Pulmonary artery endothelial cell (primary cell): ENCODE results near the gene EDAR. TPM values are rescaled to one million over a fixed set of nuclear protein-coding genes. Genes with fewer than 3 reads are reported as not detected.

Experiments used
- DNase-seq: peaks from one replicate; pipeline ENCODE4 v3.0.0-alpha.2; 2011; ENCODE audit warnings: low read depth, low spot score
- total RNA-seq: library from RNA; depleted of rRNA; stranded (reverse); fragments of >200 nt; gene quantifications from 2 replicates; pipeline ENCODE4 v1.2.3, GENCODE V29; 2014

EDAR gene
- total RNA-seq, 1 donor from 2014 or later: not detected

DNA sequence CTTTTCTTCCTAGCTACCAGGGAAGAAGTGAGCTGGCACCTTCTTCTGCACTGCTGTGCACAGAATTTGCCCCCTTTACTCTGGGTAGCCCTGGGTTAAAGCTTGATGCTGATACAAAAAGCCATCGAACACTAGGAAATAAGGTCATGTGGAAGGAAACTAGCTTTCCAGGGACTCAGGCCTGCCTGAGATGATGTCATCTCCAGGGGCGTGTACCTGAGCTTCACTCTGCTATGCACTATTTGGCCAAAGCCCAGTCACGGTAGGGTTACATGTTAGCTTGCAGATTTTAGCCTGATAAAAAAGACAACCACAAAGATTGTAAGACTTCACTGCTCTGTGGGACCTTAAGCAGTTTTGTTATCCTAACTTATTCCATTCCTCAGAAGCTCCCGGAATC is 20.4 kb downstream of the EDAR start:
- no peak for DNase-seq

DNA sequence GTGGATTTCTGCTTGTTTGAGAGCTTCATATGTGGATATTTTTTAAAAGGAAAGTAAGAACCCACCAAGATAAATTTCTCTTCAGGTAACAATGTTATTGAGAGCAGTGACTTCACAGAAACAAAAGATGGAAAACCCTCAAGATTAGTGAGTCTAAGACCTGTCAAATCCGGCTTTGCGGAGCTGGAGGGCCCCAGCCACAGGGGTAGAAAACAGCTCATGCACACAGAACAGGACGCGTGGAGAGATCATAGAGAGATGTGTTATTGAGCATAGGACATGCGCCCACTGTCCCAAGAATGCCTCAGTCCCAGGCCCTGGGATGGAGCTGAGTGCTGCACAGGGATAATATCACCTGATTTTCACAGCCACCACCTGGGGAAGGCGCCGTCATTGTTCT is 21.3 kb downstream of the EDAR start:
- DNase-seq: no peak

DNA sequence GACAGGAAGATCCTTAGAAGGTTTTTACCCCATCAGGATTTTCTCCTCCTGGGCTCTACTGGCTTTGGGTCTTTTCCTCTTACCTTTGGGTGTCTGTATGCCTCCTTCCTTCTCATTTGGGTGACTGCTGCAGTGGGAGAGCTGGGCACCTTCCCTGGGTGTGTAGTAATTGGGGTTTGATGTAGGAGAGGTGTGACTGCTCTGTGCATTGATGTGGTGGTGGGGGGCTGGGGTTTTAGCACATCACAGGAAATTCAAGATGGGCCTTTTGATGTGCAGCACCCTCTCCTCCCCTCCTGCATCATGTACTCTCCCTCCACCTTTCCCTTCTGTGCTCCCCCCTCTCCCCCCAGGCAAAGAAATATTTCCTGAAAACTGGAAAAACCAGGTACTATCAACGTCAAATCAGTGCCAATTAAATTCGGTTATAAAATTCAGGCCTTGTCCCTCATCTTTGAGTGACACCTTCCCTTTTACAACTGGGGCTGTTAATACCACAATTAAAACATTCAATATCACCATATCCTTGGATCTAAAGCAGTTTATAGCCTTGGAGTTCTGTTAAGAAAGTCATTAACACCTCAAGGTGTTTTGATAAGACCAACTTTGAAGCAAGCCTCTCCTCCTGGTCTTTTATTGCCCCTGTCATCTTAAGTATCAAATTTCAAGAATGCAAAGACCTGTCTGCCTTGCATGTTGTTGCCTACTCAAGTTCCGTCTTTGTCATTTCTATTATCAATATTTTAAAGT is 23.3 kb downstream of the EDAR start:
- DNase-seq: no peak

DNA sequence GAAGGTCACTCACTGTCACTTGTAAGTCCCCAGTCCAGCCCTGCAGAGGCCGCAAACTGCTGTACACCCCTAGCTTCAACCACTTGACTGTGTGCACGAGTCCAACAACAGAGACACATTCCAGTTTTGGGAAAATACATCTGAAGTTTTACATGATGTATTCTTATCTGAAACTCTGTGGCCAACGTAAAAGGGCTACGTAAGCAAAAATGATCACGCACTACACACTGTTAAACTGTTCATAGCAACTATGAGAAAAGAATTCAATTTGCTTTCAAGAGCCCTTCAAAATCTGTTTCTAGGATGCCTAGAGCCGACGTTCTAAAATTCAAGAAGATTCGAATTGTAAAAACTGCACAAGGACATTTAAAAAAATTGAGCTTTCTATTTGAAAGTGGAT is 26.0 kb downstream of the EDAR start:
- DNase-seq: no peak

DNA sequence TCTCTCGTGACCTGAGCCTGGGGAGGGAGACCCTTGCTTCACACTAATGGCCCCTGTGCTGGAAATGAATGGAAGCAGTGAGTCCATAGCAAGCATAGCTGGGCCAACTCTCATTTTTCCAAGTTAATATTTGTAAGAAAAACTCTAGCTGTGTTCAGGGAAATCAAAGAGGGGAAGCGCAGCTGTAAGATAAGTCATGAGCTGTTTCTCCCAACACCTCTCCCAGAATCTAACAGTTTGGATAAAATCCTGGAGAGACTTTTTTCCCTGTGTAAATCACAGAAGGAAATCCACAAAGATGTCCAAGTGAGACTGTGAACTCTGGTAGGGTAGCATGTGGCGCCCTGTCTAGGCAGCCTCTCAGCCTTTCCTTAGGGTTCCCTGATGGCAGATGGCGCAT is 27.2 kb downstream of the EDAR start:
- no peak for DNase-seq

DNA sequence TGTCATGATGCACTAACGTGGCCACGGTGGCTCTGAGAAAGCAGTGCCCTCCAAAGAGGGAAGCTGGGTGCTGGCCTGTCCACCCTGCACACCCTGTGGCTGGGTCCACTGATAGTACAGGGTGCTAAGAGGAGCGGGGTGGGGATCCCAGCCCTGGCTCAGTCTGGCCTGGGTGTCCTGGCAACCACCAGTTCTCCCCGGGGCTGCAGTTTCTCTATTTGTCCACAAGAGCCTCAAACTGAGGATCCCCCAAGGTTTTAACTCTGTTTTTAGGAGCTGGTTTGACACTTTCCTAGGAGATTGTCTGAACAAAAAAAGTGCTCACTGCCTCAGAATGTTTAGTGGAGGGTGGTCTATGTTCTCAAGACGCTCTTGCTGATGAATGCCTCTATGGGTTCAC is 29.0 kb downstream of the EDAR start:
- no peak for DNase-seq

DNA sequence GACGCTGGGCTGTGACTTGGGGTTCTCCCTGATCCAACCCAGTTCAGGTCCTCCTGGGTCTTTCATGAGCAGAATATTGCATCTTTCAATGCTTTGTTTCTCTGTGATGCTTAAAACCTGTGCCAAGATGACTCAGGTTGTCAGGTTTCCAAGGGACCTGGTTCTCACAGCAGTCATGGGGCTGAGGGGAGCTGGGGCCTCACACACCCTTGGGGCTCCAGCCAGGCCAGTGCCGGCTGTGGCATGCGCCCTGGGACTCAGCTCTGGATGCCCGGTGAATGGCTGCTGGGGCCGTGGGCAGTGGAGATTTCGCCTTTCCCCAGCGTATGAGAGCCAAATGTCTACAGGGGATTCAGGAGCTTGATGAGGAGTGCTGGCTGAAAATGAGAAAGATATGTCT is 29.6 kb downstream of the EDAR start:
- DNase-seq: no peak

DNA sequence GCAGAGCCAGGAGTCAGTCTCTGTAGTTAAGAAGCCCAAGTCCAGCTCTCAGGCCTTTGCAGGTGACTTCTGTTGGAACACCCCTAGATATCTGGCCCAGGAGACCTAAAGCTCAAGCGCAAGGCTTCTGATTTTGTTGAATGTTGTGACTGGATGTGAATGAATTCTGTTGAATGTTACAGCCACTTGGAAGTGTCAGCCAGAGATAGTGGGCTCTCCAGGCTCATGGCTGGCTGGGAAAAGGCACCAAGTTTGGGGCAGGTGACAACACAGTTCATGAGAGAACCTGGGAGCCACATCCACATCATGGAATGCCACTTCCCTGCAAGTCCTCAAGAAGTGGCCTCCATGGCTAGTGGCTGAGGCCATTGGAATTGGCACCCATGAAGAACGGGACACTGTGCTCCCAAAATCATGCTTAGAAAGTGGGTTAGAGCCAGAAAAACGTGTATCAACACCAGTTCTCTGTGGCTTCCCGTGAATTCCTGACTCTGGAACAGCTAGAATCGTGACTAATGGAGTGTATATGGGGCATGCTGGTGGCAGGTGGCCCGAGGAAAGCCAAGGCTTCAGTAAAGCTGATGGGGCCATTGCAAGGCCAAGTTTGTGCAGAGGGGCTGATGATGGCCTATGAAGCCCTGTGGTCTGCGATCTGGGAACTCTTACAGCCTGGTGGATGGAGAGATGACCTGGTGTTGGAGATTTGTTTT is 30.2 kb downstream of the EDAR start:
- DNase-seq: no peak

DNA sequence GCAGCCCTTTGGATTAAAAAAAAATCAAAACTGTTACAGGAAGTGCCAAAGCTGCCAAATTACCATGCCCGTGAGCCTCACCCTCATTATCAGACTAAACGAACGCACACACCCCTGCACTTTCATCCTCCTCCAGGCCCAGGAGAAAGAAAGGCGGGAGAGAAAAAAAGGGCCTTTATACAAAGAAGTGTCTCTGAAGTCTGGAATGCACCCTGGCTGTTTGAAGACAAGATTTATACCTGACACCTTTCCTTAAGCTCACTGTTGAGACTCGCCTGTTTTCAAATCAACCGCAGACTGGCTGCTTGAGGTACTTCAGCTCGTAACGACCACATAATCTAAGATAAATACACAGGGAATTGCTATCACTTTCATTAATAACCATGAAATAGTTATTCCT is 31.0 kb downstream of the EDAR start:
- DNase-seq: no peak

DNA sequence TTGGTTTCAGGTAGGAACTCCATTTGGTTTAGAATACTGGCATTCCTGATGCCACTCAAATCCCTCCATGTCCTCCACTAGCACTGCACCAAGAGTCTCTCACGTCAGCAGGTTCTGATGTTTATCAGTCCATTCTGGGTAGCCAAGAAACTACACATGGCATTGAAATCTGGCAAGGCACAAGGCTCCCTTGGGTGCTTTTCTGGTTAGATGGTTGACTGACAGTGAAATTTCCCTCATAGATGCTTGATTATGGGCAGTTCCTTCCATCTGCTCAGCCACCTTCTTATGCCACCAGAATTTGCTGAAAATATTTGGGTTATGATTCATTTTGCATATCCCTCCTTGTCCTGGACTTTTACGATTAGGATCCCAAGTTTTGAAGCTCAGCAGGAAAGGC is 32.6 kb downstream of the EDAR start:
- DNase-seq: no peak

DNA sequence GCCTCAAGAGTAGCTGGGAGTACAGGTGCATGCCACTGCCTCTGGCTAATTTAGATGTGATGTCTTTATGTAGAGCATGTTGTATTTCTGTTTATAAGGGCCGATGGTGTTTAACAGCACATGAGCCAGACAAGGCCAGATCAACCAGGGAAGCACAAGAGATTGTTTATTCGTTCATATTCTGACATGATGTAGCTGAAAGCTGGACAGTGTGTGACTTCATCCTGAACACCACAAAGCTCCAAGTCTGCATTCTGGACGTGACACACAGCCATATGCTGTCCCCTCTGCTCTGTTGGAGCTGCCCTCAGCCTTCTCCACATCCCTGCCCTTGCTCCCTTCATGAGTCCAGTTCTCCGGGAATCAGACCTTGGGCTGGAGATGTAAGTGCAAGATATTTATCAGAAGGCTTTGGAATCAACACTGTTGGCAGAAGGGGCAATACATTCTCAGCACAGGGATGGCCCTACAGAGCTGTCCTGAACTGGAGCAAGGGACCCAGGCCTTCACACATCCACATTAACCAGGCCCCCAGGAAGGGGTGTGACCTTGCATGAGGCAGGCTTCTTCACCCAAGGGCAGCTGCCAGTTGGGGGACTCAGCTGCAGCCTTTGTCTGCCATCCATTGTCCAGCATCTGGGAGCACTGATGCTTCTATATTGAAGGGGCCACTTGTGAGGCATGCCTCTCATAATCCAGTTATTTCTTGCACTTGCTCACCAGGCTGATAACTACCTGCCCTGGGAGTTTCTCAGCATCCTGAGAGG is 38.5 kb downstream of the EDAR start:
- no peak for DNase-seq

DNA sequence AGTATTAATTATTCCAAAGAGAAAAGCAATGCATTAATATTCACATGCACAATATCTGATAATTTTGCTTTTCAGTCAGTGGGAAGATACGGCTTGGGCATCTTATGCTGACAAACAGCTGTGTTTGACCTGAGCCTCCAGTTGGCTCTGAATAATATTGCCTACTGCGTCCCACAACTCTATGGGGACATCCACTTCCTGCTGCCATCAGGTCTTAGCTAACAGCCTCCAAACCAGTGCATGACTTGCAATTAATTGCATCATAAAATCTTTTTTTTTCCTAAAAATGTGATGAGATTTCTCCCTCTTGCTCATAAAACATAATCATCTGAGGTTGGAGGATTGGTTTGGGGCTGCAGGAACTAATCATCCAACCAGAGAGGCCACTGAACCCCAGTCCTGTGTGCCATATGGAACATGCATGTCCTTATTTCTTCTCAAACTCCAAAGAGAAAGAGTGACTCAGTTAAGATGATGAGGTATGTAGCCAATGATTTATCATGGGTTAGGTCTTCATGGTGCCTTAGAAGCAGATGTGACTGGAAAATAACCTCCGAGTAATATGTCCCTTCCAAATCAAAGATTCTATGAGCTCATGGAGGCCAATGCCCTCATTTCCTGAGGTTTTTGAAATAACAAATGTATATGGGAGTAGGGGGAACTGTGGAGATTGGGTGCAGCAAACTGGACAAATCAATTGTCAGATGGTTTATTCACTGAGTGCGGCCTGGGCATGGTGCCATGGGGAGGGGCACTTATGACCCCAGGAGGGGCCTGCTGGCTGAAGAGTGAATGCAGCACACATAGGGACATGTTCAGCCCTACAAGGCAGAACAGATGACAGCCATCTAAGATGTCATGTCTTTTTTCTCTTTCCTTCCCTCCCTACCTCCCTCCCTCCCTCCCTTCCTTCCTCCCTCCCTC is 39.4 kb downstream of the EDAR start:
- DNase-seq: no peak

DNA sequence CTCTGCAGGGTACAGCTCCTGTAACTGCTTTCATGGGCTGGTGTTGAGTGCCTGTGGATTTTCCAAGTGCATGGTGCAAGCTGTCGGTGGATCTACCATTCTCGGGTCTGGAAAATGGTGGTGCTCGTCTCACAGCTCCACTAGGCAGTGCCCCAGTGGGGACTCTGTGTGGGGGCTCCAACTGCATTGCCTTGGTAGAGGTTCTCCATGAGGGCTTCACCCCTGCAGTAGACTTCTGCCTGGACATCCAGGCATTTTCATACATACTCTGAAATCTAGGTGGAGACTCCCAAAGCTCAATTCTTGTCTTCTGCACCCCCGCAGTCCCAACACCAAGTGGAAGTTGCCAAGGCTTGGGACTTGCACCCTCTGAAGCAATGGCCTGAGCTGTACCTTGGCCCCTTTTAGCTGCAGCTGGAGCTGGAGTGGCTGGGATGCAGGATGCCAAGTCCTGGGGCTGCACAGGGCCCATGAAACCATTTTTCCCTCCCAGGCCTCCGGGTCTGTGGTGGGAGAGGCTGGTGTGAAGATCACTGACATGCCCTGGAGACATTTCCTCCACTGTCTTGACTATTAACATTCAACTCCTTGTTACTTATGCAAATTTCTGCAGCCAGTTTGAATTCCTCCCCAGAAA is 41.6 kb downstream of the EDAR start:
- DNase-seq: no peak

DNA sequence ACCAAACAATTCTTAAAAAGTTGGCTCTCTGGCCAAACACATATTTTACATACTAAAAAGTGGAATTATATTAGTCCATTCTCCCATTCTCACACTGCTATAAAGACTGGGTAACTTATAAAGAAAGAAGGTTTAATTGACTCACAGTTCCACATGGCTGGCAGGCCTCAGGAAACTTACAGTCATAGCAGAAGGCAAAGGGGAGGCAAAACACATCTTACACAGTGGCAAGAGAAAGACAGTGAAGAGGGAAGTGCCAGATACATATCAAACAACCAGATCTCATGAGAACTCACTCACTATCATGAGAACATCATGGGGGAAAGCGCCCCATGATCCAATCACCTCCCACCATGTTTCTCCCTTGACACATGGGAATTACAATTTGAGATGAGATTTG is 42.6 kb downstream of the EDAR start:
- DNase-seq: no peak

DNA sequence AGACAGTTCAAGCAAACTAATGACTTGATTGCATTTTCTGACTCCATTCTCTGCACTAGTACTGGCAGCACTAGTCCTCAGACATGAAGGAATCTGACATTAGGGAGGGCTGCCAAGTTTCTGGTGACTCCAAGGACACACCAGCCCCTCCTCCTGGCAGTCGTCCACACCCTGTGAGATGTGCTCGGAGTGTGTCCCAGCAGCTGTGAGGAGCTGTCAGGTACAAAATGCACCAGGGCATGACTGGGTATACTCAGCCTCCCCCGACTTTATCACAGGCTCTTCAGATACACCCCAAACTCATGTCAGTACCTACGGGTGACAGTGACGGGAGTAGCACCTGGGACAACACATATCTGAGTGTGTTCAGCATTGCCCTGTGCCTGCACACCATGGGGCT is 43.1 kb downstream of the EDAR start:
- DNase-seq: no peak

DNA sequence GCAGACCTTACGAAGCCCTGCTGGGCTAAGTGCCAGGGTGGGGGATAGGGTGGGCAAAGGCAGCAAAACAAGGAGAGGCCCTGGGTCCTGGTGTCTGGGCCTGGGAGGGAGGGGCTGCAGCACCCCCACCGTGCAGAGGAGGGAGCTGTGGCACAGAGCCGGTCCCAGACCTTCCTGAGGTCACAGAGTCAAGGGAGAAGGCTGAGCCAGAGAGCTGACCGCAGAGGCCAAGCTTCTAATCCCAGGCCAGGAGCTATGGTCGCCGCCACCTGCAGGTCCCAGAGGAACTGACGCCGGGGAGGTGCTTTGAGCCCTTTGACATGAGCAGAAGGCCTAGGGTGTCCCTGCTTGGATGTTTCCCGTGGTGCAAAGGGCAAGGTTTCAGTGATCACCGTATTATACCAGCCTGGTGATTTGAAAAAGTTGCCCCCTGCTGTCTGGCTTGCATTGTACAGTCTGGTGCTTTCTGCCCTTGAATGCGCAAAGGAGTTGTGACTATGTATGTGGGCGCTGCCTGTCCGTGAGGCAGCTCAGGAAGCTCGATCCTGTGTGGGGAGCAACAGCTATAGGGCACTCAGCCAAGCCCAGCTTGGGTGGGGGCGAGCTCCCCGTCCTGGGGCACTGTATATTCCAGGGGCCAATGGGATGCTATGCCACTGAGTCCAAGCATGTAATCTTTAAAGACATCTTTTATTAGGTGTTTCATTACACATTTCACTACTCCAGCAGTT is 44.3 kb downstream of the EDAR start:
- DNase-seq: no peak

DNA sequence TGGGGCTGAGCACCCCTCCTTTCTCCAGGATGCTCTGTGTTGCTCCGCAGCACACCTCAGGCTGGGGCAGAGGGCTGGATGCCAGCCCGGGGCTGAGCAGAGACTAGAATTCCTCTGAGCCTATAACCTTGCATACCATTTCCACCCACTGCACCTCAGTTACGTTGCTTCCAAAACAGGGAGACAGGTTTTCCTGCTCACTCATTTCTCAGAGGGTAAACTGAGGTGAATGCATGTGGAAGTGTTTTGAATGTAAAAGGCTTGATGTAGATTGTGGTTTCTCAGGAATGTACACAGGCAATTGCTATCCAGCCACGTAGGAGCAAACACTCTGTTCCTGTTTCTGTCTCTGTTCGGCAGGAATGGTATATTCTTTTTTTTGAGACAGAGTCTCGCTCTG is 45.3 kb downstream of the EDAR start:
- no peak for DNase-seq

DNA sequence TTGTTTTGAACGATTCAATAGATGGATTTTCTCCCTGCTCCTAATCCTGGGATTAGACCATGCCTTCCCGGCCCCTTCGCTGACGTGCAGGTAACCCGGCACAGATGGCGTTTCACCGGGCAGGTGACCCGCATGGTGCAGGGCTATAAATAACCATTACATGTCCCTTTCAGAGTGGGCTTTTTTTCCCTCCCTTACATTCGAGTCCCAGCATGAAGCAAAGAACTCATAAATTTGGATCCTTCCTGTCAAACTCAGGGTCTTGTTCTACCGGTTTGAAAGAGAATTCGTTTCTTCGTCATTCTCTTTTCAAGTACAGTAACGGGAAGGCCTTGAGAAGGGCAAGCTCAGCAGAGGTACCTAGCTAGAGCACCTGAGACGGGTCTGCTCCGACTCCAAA is 46.1 kb downstream of the EDAR start:
- DNase-seq: no peak

DNA sequence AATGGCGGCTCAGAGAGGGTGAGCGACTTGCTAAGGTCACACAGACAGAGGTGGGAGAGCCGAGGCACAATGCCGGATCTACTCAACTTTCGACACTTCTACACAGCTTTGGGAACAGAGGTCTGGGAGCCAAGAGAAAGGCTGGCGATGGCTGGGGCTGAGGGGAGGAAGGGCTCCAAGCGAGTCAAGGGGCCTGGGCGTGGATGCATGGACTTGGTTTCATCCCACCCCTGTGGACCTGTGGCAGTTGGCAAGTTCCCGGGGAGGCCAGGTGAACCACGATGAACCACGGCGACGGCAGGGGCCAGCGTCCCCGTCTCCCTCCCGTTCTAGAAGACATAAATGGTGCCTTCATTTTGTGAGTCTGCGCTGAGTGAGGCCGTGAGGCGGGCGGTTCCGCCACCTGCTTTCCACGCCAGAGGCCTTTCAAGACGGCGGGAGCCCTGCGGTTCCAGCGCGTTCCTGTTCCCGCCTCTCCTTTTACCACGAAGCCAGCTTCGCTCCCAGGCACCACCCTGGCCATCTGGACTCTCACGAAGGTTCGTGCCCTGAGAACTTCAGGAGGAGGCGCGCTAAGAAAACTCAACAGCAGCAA is 46.7 kb downstream of the EDAR start:
- DNase-seq: no peak

DNA sequence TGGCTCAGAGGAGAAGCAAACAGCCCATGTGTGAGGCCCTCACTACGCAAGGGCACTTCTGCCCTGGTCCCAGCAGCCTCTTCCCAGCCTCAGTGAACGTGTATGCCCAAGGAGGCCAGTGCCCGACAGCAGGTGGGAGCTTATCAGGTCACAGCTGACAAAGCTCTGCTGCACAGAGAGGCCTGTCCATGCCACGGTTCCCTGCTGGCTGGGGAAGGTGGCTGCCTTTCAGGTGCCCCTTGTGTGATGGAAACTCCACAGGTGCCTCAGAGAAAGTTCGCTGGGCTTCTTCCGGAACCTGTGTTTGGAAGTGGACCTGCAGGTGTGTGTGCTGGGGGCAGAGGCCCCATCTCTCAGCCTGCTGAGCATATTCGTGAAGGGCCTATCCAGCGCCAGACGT is 47.3 kb downstream of the EDAR start:
- no peak for DNase-seq
